ENCODE measurements around the gene RGS13. TPM values are rescaled to one million over a fixed set of nuclear protein-coding genes. Genes with fewer than 3 reads are reported as not detected.

RGS13 gene
- total RNA-seq, 1 donor from 2014 or later, result not detected

Other genes with a start within 250 kb of the RGS13 start
- gene RGS1, start 60.4 kb upstream of the RGS13 start, total RNA-seq, result 0.59 TPM
- 17.1 TPM for gene RGS2, start 172.9 kb downstream of the RGS13 start, total RNA-seq